Endothelial cell of umbilical vein (primary cell): ENCODE results near the gene THOC5. TPM values are rescaled to one million over a fixed set of nuclear protein-coding genes. Genes with fewer than 3 reads are reported as not detected.

Experiments
- BruUV-seq: library from RNA; stranded (reverse); fragments of 400-500 nt; replicated peaks from 2 replicates; lab custom pipeline; 2021; lab: Mats Ljungman, UMichigan
- CTCF ChIA-PET: fragments of 300-600, 350-600 bp; sonication (Branson Sonifier 250); formaldehyde crosslinking; loops from one replicate; lab custom pipeline; 2021; ENCODE audit warnings: antibody characterized with exemption, inconsistent platforms; lab: Charles Lee
- POLR2A ChIA-PET: fragments of 300-600, 350-600 bp; sonication (Branson Sonifier 250); formaldehyde crosslinking; loops from one replicate; lab custom pipeline; 2021; ENCODE audit warnings: antibody characterized with exemption, inconsistent platforms; lab: Charles Lee
- DNase-seq: peaks from one replicate; pipeline ENCODE4 v3.0.0-alpha.2; 2011; ENCODE audit warnings: low read depth, low spot score
- FAIRE-seq: peaks from 2 replicates; lab custom pipeline; 2011; peaks lifted over from hg19 to GRCh38; lab: Jason Lieb, UNC
- H2AFZ ChIP-seq: 2 replicates; pipeline ENCODE4 v1.6.0; 2012; ENCODE audit warnings: low read depth, low read length, control low read depth, inconsistent platforms
- H3K27ac ChIP-seq: 2 replicates; pipeline ENCODE4 v1.5.1; 2011; ENCODE audit warnings: low read depth, mild to moderate bottlenecking, control low read depth, low read length, moderate library complexity; ENCODE audit not compliant: insufficient read depth
- H3K27me3 ChIP-seq, 2 experiments: 2 replicates each; pipeline versions ENCODE4 v1.6.0 to v1.6.1; 2011; ENCODE audit warnings: low read length in 2 of 2, mixed read lengths in 1 of 2; ENCODE audit not compliant: control insufficient read depth in 2 of 2, insufficient read depth in 2 of 2
- H3K36me3 ChIP-seq, 2 experiments: 2 replicates in 1 of 2; 3 replicates in 1 of 2; pipeline ENCODE4 v1.5.1; 2011; ENCODE audit warnings: low read length in 2 of 2, mild to moderate bottlenecking in 1 of 2, moderate library complexity in 1 of 2; ENCODE audit not compliant: control insufficient read depth in 2 of 2, insufficient read depth in 2 of 2; ENCODE audit errors: extremely low read depth in 1 of 2
- H3K4me1 ChIP-seq: 3 replicates; pipeline ENCODE4 v1.5.1; 2011; ENCODE audit warnings: mild to moderate bottlenecking, low read length; ENCODE audit not compliant: control insufficient read depth, insufficient read depth; ENCODE audit errors: extremely low read depth
- H3K4me2 ChIP-seq: 2 replicates; pipeline ENCODE4 v1.6.1; 2011; ENCODE audit warnings: low read length, control low read depth, mixed read lengths; ENCODE audit not compliant: insufficient read depth
- H3K4me3 ChIP-seq, 3 experiments: fragments of 200-600 bp in 1 of 3; sonication (generic), shearing (Covaris generic) in 1 of 3; replicated peaks in 1 of 3; 2 replicates each; pipeline ENCODE4 v1.5.1; 2011 to 2016; ENCODE audit warnings: control low read depth in 3 of 3, low read length in 3 of 3, mild to moderate bottlenecking in 2 of 3, inconsistent platforms in 1 of 3, low read depth in 1 of 3, moderate library complexity in 1 of 3; ENCODE audit not compliant: insufficient read depth in 1 of 3
- H3K79me2 ChIP-seq: 2 replicates; pipeline ENCODE4 v1.6.0; 2012; ENCODE audit warnings: low read length, inconsistent platforms; ENCODE audit not compliant: control insufficient read depth, insufficient read depth
- H3K9ac ChIP-seq: replicated peaks from 2 replicates; pipeline ENCODE3; 2011; ENCODE audit warnings: low read length, control low read depth; ENCODE audit not compliant: insufficient read depth; ENCODE audit errors: extremely low read depth
- H3K9me1 ChIP-seq: replicated peaks from 3 replicates; pipeline ENCODE4 v1.6.0; 2011; ENCODE audit warnings: mild to moderate bottlenecking, low read length; ENCODE audit not compliant: control insufficient read depth, insufficient read depth; ENCODE audit errors: extremely low read depth
- H3K9me3 ChIP-seq: replicated peaks from 2 replicates; pipeline ENCODE4 v1.5.1; 2012; ENCODE audit warnings: low read length, inconsistent platforms; ENCODE audit not compliant: control insufficient read depth, insufficient read depth
- H4K20me1 ChIP-seq: replicated peaks from 2 replicates; pipeline ENCODE3; 2011; ENCODE audit warnings: mild to moderate bottlenecking, low read length; ENCODE audit not compliant: control insufficient read depth, insufficient read depth; ENCODE audit errors: extremely low read depth
- EZH2 ChIP-seq: IDR thresholded peaks from 2 replicates; pipeline ENCODE4 v1.6.1; 2012; ENCODE audit warnings: borderline replicate concordance, low read depth, mild to moderate bottlenecking, moderate library complexity, low read length, inconsistent platforms; ENCODE audit not compliant: severe bottlenecking
- FOS ChIP-seq: IDR thresholded peaks from 2 replicates; pipeline ENCODE4 v1.6.1; 2011; ENCODE audit warnings: mild to moderate bottlenecking, low read length, moderate library complexity, borderline replicate concordance; ENCODE audit not compliant: insufficient read depth
- GATA2 ChIP-seq: IDR thresholded peaks from 2 replicates; pipeline ENCODE4 v1.7.0; 2011; ENCODE audit warnings: low read depth, mild to moderate bottlenecking, moderate library complexity, mixed read lengths, low read length; ENCODE audit not compliant: insufficient read length, insufficient read depth
- JUN ChIP-seq: IDR thresholded peaks from 2 replicates; pipeline ENCODE4 v1.6.1; 2011; ENCODE audit warnings: borderline replicate concordance, low read depth; ENCODE audit not compliant: insufficient read length, insufficient read depth
- MAX ChIP-seq: IDR thresholded peaks from 2 replicates; pipeline ENCODE4 v1.6.1; 2011; ENCODE audit not compliant: insufficient read depth, insufficient read length
- MYC ChIP-seq: IDR thresholded peaks from one replicate; pipeline ENCODE4 v1.6.1; 2011; ENCODE audit warnings: mild to moderate bottlenecking, low read depth, low read length
- POLR2A ChIP-seq: IDR thresholded peaks from 2 replicates; pipeline ENCODE4 v1.6.1; 2012; ENCODE audit warnings: low read depth, mild to moderate bottlenecking, control low read depth, low read length
- POLR2AphosphoS5 ChIP-seq: IDR thresholded peaks from 2 replicates; pipeline ENCODE4 v1.6.1; 2012; ENCODE audit warnings: low read depth, mild to moderate bottlenecking, control low read depth, low read length, moderate library complexity; ENCODE audit not compliant: insufficient read depth
- dilution Hi-C: fragments of 300-500 bp; cut with MboI; formaldehyde crosslinking; loops from one replicate; pipeline ENCODE4 v1.15.0; 2019; ENCODE audit warnings: low sequenced_read_pairs; ENCODE audit not compliant: extremely low pct_ligation_motif_present
- intact Hi-C: fragments of 100-400 bp; cut with micrococcal nuclease; formaldehyde crosslinking; loops from one replicate; pipeline ENCODE4 v1.10.0; 2022
- polyA plus RNA-seq, 4 experiments: library from polyadenylated mRNA; depleted of rRNA in 3 of 4; stranded (reverse) in 3 of 4; unstranded in 1 of 4; fragments of >200 nt; gene quantifications; 2 replicates each; pipeline versions ENCODE4 v1.2.1 to v1.2.3, GENCODE V29; 2011 to 2012; ENCODE audit warnings: missing spikeins in 1 of 4
- total RNA-seq: library from RNA; stranded (reverse); gene quantifications from 2 replicates; pipeline ENCODE4 v1.2.3, GENCODE V29; 2021
- TF ChIP-seq, protein P1 (sequence below), 2 donors: IDR thresholded peaks; 1 replicate in 1 of 2; 2 replicates in 1 of 2; pipeline ENCODE4 v1.5.1; 2011; ENCODE audit warnings: low read length in 2 of 2, mild to moderate bottlenecking in 2 of 2, moderate library complexity in 2 of 2, control low read depth in 1 of 2, inconsistent platforms in 1 of 2, low read depth in 1 of 2; ENCODE audit not compliant: insufficient read depth in 1 of 2; ENCODE audit errors: extremely low read depth in 1 of 2

The THOC5 gene
- total and polyA plus RNA-seq, 2 donors (not counting 3 experiments of a cell fraction or from before 2014, with no cell fraction given) = 35.0 to 82.9 TPM

DNA sequence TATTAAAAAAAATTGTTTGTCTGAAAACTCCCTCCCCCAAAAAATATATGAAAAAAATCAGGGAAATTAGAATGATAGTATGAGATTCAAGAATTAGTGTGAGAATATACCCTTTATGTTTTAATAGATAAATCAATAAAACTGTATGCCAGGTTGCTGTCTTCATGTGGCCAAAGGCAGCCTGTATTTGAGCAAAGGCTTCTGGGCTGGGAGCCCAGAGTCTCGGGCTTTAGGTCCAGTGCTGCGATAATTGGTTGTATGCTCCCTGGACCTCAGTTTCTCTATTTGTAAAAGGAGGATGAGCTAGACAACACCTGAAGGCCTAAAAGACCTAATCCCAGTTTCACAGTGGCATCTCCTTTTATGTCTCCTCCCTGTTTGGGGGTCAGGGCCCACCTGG is 29.8 kb downstream of the THOC5 start:
- TF ChIP-seq, protein P1, sequence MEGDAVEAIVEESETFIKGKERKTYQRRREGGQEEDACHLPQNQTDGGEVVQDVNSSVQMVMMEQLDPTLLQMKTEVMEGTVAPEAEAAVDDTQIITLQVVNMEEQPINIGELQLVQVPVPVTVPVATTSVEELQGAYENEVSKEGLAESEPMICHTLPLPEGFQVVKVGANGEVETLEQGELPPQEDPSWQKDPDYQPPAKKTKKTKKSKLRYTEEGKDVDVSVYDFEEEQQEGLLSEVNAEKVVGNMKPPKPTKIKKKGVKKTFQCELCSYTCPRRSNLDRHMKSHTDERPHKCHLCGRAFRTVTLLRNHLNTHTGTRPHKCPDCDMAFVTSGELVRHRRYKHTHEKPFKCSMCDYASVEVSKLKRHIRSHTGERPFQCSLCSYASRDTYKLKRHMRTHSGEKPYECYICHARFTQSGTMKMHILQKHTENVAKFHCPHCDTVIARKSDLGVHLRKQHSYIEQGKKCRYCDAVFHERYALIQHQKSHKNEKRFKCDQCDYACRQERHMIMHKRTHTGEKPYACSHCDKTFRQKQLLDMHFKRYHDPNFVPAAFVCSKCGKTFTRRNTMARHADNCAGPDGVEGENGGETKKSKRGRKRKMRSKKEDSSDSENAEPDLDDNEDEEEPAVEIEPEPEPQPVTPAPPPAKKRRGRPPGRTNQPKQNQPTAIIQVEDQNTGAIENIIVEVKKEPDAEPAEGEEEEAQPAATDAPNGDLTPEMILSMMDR (IDR thresholded peaks at IDR 0.05; ENCODE audit: extremely low read depth in 1 of 2, insufficient read depth in 1 of 2, low read depth in 1 of 2, low read length in 2 of 2) = no peak
- TF ChIP-seq FOS (no peak), MYC (no peak), EZH2 (no peak)
- Histone ChIP-seq H3K9me3 (no peaks in the 10 kb centered on the region), H4K20me1 (no peaks in the 10 kb centered on the region), H3K27me3 (no peaks in the 10 kb centered on the region), H2AFZ (no peak overlapping the region), H3K27ac (no peak overlapping the region), H3K4me2 (no peak overlapping the region), H3K9ac (no peak overlapping the region), H3K4me1 (peaks cover 12% of the 10 kb centered on the region), H3K79me2 (no peaks in the 10 kb centered on the region), H3K36me3 (peaks cover 12 to 44% of the 10 kb centered on the region in 2 experiments), H3K9me1 (no peaks in the 10 kb centered on the region), H3K4me3 (no peak overlapping the region)
- BruUV-seq = no TSS peak
- DNase-seq (no peak), FAIRE-seq (no peak)
- dilution Hi-C loops (no loop called here), intact Hi-C loops (loop anchor here (5.0 kb wide), 1 partner anchor 126 kb away; no protein-coding TSS in a partner anchor)
- ChIA-PET POLR2A (no interaction called here), CTCF (interaction anchor here (0.5 to 2.2 kb wide), 7 partner anchors 19 to 203 kb away, joined by 3 to 14 read pairs (median 3); no protein-coding TSS in a partner anchor)

- ChIA-PET POLR2A (no interaction called here), CTCF (interaction anchor here (1.3 to 1.7 kb wide), 2 partner anchors 10 to 18 kb away, joined by 4 to 8 read pairs; no protein-coding TSS in a partner anchor)
- no peak for FAIRE-seq
- no peak for DNase-seq
- no peak overlapping the region for H3K4me2 ChIP-seq
- H2AFZ ChIP-seq = no peak overlapping the region
- H3K9me3 ChIP-seq = no peaks in the 10 kb centered on the region
- no TSS peak for BruUV-seq
- no peak overlapping the region for H3K9ac ChIP-seq
- H3K4me3 ChIP-seq = no peak overlapping the region
- H3K4me1 ChIP-seq = peaks cover 12% of the 10 kb centered on the region
- intact Hi-C loops = loop anchor here (5.0 kb wide), 1 partner anchor 124 kb away; no protein-coding TSS in a partner anchor
- H3K9me1 ChIP-seq = no peaks in the 10 kb centered on the region
- H3K79me2 ChIP-seq = no peaks in the 10 kb centered on the region
- peak overlapping the region; percentile 61 for H3K27ac ChIP-seq
- TF ChIP-seq EZH2 (no peak), MAX (no peak), FOS (no peak), POLR2AphosphoS5 (no peak), GATA2 (no peak), POLR2A (no peak), JUN (no peak), MYC (no peak)
- TF ChIP-seq, protein P1 (IDR thresholded peaks at IDR 0.05; ENCODE audit: extremely low read depth in 1 of 2, insufficient read depth in 1 of 2, low read depth in 1 of 2, low read length in 2 of 2) = no peak
- no peaks in the 10 kb centered on the region for H4K20me1 ChIP-seq
- H3K27me3 ChIP-seq = no peaks in the 10 kb centered on the region
- dilution Hi-C loops = no loop called here
- peaks cover 22 to 55% of the 10 kb centered on the region in 2 experiments for H3K36me3 ChIP-seq
Measured at GRCh38 chr22:29521526-29521925, 32.0 kb downstream of the THOC5 start.
